Heart left ventricle (tissue), 16 donors: ENCODE measurements around the gene WDFY3. TPM values are rescaled to one million over a fixed set of nuclear protein-coding genes. Genes with fewer than 3 reads are reported as not detected.

Experiments used
- ATAC-seq, 4 donors: fragments of 200-7000 bp; cut with Tn5 transposase; one replicate each; pipeline ENCODE4 v1.9.1; 2020 to 2022; ENCODE audit warnings: moderate library complexity in 4 of 4, mild to moderate bottlenecking in 3 of 4, moderate number of reproducible peaks in 1 of 4
- DNase-seq, 5 donors: peaks; one replicate each; pipeline ENCODE4 v3.0.0-alpha.2; 2020
- H3K27ac ChIP-seq, 12 donors: fragments of 200-600 bp; sonication (generic) in 4 of 12; one replicate each; pipeline versions ENCODE4 v1.5.0 to v1.8.0; 2016 to 2022; ENCODE audit warnings: mild to moderate bottlenecking in 2 of 12
- H3K27me3 ChIP-seq, 9 donors: fragments of 200-600 bp; sonication (generic) in 2 of 9; one replicate each; pipeline versions ENCODE4 v1.5.1 to v1.8.0; 2016 to 2022; ENCODE audit warnings: mild to moderate bottlenecking in 3 of 9
- H3K36me3 ChIP-seq, 9 donors: fragments of 200-600 bp; sonication (generic) in 2 of 9; one replicate each; pipeline versions ENCODE4 v1.5.0 to v1.8.0; 2018 to 2022; ENCODE audit warnings: mild to moderate bottlenecking in 2 of 9
- H3K4me1 ChIP-seq, 12 donors: fragments of 200-600 bp; sonication (generic) in 4 of 12; one replicate each; pipeline versions ENCODE4 v1.5.0 to v1.8.0; 2016 to 2022; ENCODE audit warnings: mild to moderate bottlenecking in 3 of 12
- H3K4me3 ChIP-seq, 12 donors: fragments of 200-600 bp; sonication (generic) in 4 of 12; one replicate each; pipeline versions ENCODE4 v1.5.0 to v1.8.0; 2017 to 2022; ENCODE audit warnings: mild to moderate bottlenecking in 9 of 12, moderate library complexity in 4 of 12
- H3K9me3 ChIP-seq, 12 donors: fragments of 200-600 bp; sonication (generic) in 4 of 12; one replicate each; pipeline versions ENCODE4 v1.5.0 to v1.8.0; 2016 to 2022; ENCODE audit warnings: mild to moderate bottlenecking in 1 of 12
- CTCF ChIP-seq, 12 donors: fragments of 200-600 bp; sonication (generic) in 4 of 12; IDR thresholded peaks; one replicate each; pipeline versions ENCODE4 v1.5.0 to v1.8.0; 2018 to 2022; ENCODE audit warnings: antibody characterized with exemption in 12 of 12, mild to moderate bottlenecking in 5 of 12
- POLR2A ChIP-seq, 2 donors: fragments of 450-650 bp; IDR thresholded peaks; one replicate each; pipeline ENCODE4 v1.6.1; 2017; ENCODE audit warnings: antibody characterized with exemption in 2 of 2, mild to moderate bottlenecking in 2 of 2, moderate library complexity in 2 of 2
- WGBS, 4 donors: extraction: QIAGEN DNeasy Blood & Tissue Kit in 2 of 4; methylation state at CpG; one replicate each; pipeline versions ENCODE4 v1.1.5 to v1.1.7; 2013 to 2018; 5-methylcytosine and 5-hydroxymethylcytosine counted together
- intact Hi-C, 10 donors: fragments of 100-400 bp; cut with DNase I; formaldehyde crosslinking; loops; one replicate each; pipeline versions ENCODE4 v1.11.1 to v1.14.2; 2022
- polyA plus RNA-seq, 2 donors: library from polyadenylated mRNA; stranded (reverse); fragments of 200-250 nt; gene quantifications; one replicate each; pipeline ENCODE4 v1.2.3, GENCODE V29; 2013
- total RNA-seq, 9 donors: library from RNA; depleted of rRNA in 2 of 9; stranded (reverse); fragments of >200 nt in 2 of 9; fragmentation: NEBNext Ultra II Directional in 3 of 9; extraction: Animal tissue kit (Norgen Biotek cat#: 25700) in 3 of 9; gene quantifications; one replicate each; pipeline versions ENCODE4 v1.1.0 to v1.2.4, GENCODE V29; 2016 to 2023
- donor health status: ischemic (EF 13 %, LVEDD 7.1; RV severe dilation, severe dysfunction).
- donor health status: healthy with polysubstance abuse.
- donor health status: DM: no; HTN: yes; CAD: no.
- donor health status: DM: no; HTN: no; CAD: no.
- donor health status: ischemic (EF 25% LVEDD 6.9; RV normal size, moderate dysfunction).
- donor health status: ischemic (EF 25% LVEDD 5.7; RV mildly dilated, moderate dysfunction).
- donor health status: healthy.
- donor health status: DM: yes; HTN: yes; CAD: no.
- donor health status: ischemic (EF 35%, LVEDD 5.7; RV mildly dilated, moderate dysfunction).
- donor health status: nonischemic (EF 11% LVEDD 7.7; RV severe dilation, severe dysfunction).
- donor health status: DM: yes; HTN: yes; CAD: no.
- donor health status: PGD.
- donor health status: ischemic (EF 29% LVEDD 5.4; RV normal size, mild dysfunction).
- donor health status: nonischemic (EF 23%, LVEDD 6.1; RV moderate dilation, normal function).

Gene WDFY3
- total and polyA plus RNA-seq, 11 donors = 5.0 to 103 (median 40.4) TPM

- Histone ChIP-seq H3K4me3 (no peak overlapping the region), H3K27ac (no peak overlapping the region), H3K9me3 (no peaks in the 10 kb centered on the region), H3K4me1 (peaks cover 0 to 11% (median 0%) of the 10 kb centered on the region in 12 donors), H3K36me3 (no peaks in the 10 kb centered on the region), H3K27me3 (no peaks in the 10 kb centered on the region)
- TF ChIP-seq CTCF (IDR thresholded peaks at IDR 0.05) = no peak
- no peak for TF ChIP-seq POLR2A (IDR thresholded peaks at IDR 0.05)
- intact Hi-C loops = no loop called here
- ATAC-seq = no peak
- DNase-seq = no peak
- WGBS, 4 donors = 84 to 91% (median 88%) methylated on average over 4 of the region's 4 CpGs
These were observed 314.0 kb downstream of the WDFY3 start for GRCh38 chr4:84652478-84652877.

- intact Hi-C loops = no loop called here
- Histone ChIP-seq H3K4me3 (no peak overlapping the region), H3K4me1 (peaks cover 0 to 11% (median 0%) of the 10 kb centered on the region in 12 donors), H3K27me3 (no peaks in the 10 kb centered on the region), H3K36me3 (no peaks in the 10 kb centered on the region), H3K9me3 (no peaks in the 10 kb centered on the region), H3K27ac (no peak overlapping the region)
- no peak for DNase-seq
- TF ChIP-seq CTCF (IDR thresholded peaks at IDR 0.05) (no peak), POLR2A (IDR thresholded peaks at IDR 0.05) (no peak)
- 59 to 94% (median 83%) methylated on average over 1 of the region's 1 CpG for WGBS, 4 donors
- no peak for ATAC-seq
These were observed 315.0 kb downstream of the WDFY3 start for GRCh38 chr4:84651499-84651898.

- Histone ChIP-seq H3K9me3 (no peaks in the 10 kb centered on the region), H3K36me3 (no peaks in the 10 kb centered on the region), H3K4me1 (peaks cover 0 to 11% (median 0%) of the 10 kb centered on the region in 12 donors), H3K27ac (no peak overlapping the region), H3K4me3 (no peak overlapping the region), H3K27me3 (no peaks in the 10 kb centered on the region)
- TF ChIP-seq POLR2A (IDR thresholded peaks at IDR 0.05) = no peak
- TF ChIP-seq CTCF (IDR thresholded peaks at IDR 0.05) = no peak
- WGBS, 4 donors = 59 to 73% (median 64%) methylated on average over 10 of the region's 10 CpGs
- no peak for ATAC-seq
- DNase-seq = no peak
- intact Hi-C loops = no loop called here
These were observed 317.4 kb downstream of the WDFY3 start for GRCh38 chr4:84648863-84649647.

GRCh38 chr4:84648178-84648577 is 318.3 kb downstream of the WDFY3 start:
- ATAC-seq (no peak), DNase-seq (no peak)
- peaks cover 0 to 11% (median 0%) of the 10 kb centered on the region in 12 donors for H3K4me1 ChIP-seq
- TF ChIP-seq POLR2A (IDR thresholded peaks at IDR 0.05) (no peak), CTCF (IDR thresholded peaks at IDR 0.05) (no peak)
- no peaks in the 10 kb centered on the region for H3K27me3 ChIP-seq
- H3K27ac ChIP-seq = no peak overlapping the region
- intact Hi-C loops = no loop called here
- no peaks in the 10 kb centered on the region for H3K36me3 ChIP-seq
- H3K4me3 ChIP-seq = no peak overlapping the region
- H3K9me3 ChIP-seq = no peaks in the 10 kb centered on the region
- 42 to 57% (median 47%) methylated on average over 1 of the region's 1 CpG for WGBS, 4 donors
